HG03139 (cell line): ENCODE results near the gene PANX1.
"Not testable (repeated sequence)": the region's sequence is repeated elsewhere in the genome, so short reads cannot be mapped to it uniquely, and the experiment has no call there.

Source experiments
- ATAC-seq: cut with Tn5 transposase; IDR thresholded peaks from one replicate; pipeline ENCODE4 v1.9.1; 2021; ENCODE audit not compliant: unreplicated experiment

PANX1 gene

DNA sequence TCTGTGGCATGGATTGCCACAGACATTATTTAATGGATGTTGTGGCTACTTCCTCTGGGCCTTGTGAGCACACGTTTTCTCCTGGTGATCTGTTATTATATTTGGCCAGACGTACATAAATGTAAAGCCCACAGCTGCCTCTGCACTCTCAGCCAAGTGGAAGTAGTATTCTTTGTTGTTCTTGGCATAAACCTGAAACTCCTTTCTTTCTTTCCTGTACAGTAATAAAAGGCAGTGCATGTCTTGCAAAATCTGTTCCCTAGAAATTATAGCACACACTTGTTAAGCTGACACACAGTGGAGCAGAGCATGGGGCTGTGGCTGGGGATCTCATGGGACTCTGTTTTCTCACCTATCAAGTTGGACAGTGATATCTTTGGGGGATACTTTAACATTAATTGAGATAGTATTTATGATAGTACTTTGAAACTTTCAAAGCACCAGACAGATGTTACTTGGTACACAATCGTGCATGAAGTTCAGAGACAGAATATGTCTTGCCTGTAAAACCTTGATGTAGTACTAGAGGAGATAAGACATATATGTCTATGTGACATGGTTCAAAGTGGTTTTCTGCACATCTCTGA, 20.9 kb downstream of the PANX1 start:
- no peak for ATAC-seq

DNA sequence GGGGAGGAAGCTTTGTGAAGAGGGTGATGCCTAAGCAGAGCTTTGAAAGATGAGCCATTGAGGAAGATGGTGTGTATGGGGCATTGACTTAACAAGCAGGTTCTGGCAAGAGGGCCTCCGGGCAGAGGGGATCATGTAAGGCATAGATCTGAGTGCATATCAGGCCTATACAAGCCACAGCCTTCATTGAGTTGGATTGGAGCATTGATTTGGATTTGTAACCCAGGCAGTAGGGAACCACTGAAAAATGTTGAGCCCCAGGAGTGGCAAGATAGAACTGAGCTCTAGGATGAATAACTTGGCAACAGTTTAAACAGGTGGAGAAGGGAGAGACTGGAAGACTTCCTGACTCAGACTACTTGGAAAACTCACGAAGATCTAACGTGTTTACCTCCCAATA, 21.4 kb downstream of the PANX1 start:
- ATAC-seq: no peak

DNA sequence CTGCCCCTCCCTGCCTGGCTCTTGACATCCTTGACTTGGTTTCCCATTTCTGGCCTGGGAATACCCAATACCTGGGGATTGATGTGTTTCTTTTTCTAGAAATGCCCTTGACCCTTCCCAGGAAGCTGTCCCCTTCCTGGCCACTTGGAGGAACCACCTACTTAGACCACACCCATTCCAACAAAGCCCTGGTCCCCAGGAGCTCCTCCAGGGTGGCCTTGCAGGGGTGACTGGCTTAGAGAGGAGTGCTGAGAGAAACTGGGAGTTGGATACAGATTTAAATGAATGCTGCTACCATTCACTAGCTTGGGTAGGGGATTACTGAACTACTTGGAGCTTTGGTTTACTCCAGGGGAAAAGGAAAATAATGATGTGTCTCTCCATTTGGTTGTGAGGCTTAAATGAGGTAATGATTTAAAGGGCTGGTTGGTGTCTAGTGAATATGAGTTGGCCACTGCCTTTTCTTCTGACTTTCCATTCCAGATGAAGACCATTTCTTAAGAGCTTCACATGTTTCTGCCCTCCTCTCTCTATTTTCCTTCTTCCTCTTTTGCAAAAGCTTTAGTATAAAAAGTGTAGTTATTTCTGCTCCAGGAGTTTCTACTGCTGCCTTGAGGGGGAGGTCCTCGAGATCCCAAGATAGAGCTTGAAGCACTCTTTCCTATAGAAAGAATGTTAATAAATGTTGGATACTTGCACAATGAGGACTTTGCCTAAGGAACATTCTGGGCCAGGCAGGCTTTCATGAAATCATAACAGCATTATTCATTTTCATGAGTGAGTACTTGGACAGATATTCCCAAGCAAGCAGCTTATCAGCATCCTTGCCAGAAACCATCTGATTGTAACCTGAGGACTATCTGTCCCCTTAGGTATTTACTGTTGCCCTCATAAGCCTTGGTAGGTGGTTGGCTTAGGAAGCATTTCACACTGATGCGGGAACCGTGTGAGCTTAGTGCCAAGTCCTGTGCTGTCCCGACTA, 22.4 kb downstream of the PANX1 start:
- no peak for ATAC-seq

DNA sequence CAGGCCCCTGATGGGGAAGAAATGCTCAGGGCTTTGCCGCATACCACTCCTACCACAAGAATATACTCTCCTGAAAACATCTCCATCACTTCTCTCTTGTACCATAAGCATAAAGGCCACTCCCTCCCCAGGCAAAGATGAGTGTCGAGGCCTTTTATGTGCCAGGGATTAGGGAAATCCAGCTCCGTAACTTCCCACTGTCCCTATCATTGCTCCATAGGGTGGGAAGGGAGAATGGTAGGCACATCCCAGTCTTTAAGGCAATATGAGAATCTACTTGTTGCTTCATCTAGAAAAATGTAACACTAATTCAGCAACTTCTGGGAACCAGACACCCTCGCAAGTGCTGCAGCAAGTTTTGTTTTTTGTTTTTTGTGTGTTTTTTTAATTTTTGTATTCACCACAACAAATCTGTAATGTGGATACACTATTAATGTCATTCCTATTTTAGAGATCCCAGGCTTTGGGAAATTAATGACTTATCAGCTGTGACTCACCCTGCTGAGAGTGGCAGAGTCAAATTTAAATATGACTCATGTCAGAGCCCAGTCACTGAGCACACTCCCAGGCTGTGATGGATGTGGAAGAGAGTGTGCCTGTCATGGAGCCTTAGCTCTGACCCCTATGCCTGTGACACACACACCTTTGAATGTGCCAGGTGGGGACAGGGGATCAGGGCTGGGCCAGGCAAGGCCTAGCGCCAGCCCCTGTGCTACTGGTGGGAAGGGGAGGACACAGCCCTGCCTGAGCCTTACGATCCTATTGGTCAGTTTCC, 23.4 kb downstream of the PANX1 start:
- no peak for ATAC-seq

GRCh38 chr11:94152678-94153065, 24.0 kb downstream of the PANX1 start:
- no peak for ATAC-seq

DNA sequence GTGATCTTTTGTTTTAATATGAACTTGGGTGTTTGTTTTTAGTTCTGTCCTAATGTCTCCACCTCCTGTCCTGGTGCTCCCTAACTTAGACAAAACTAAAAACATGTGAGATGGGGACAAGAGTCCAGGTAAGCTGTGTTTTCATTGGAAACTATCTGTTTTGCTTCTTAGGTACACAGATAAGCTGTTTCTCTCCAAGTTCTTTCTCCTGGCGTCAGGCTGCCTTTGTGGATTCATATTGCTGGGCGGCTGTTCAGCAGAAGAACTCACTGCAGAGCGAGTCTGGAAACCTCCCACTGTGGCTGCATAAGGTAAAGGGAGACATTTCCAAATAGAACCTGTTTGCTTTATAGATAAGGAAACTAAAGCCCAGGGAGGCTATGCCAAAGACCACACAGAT, 24.7 kb downstream of the PANX1 start:
- no peak for ATAC-seq

- no peak for ATAC-seq
Observed at GRCh38 chr11:94154095-94154856, 25.6 kb downstream of the PANX1 start.

- not testable (repeated sequence) for ATAC-seq
Observed at GRCh38 chr11:94157339-94157738, 28.7 kb downstream of the PANX1 start.

GRCh38 chr11:94168882-94169281, 40.2 kb downstream of the PANX1 start:
- ATAC-seq: no peak

DNA sequence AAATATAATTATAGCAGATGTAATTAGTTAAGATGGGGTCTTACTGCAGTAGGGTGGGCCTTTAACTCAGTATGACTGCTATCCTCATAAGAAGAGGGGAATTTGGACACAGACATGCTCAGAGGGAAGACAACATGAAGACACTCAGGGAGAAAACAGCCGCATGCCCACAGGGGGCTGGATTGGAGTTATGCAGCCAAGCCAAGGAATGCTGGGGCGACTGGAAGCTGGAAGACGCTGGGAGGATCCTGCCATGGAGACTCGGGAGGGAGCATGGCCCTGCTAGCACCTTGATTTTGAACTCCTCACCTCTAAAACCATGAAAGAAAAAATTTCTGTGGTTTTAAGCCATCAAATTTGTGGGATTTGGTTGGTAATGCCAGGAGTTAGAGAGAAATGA, 40.9 kb downstream of the PANX1 start:
- no peak for ATAC-seq

- ATAC-seq: no peak
Observed at GRCh38 chr11:94169930-94170545, 41.4 kb downstream of the PANX1 start.

DNA sequence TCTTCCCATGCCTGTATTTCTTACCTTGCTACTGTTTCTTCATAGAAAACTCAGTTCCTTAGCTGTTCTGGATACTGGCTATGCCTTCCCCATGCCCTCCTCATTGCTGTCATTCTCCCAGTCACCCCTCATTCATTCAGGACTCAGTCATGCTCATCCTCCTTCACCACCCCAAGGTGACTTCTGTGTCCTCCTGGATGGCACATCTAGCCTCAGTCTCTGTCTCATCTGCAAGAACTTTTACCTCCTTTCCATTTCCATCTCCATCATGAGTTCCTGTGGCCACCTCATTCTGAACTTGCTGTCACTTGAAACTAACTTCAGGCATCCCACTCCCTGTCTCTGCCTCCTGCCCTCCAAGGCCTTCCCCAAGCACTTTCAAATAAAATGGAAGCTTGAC, 42.3 kb downstream of the PANX1 start:
- no peak for ATAC-seq

DNA sequence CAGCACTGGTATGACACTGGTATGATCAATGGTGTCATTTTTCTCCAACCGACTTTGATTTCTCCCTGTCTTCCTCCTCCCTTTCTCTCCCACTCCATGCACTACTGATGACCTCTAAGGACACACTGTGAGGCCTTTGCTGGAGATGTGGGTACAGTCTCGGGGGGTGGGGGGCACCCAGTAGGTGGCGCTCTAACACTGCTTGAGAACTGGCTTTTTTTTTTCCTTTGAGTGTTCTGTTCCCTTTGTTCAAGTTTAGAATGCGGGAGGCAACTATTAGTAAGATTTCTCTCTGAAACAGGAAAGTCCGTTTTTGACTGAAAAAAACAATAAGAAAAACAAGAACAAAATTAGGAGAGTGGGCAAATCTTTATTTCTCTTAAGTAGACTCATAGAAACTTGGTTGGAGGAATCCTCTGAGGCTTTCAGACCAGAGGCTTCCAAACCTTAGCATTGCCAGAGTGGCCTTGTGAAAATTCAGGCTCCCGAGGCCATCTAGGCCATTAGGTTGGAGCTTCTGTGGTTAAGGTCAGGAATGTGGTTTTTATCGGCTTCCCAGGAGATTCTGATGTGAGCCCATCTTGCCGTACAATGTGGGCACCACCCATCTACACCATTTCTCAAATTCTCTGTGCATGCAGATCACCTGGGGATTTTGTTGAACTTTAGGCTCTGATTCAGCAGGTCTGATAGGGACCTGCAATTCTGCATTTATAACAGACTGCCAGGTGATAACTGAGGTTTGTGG, 43.2 kb downstream of the PANX1 start:
- ATAC-seq: no peak

GRCh38 chr11:94175535-94175934, 46.9 kb downstream of the PANX1 start:
- no peak for ATAC-seq

DNA sequence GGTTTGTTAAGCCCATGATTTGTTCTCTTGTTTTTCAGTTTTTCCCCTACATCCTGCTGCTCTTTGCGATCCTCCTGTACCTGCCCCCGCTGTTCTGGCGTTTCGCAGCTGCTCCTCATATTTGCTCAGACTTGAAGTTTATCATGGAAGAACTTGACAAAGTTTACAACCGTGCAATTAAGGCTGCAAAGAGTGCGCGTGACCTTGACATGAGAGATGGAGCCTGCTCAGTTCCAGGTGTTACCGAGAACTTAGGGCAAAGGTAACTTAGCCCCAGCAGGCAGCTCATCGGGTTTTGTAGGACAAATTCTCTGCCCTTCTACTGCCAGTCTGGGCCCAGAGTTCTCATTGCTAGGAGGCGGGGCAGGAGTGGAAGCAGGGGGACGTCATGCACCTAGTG, 49.7 kb downstream of the PANX1 start:
- no peak for ATAC-seq

- no peak for ATAC-seq
Observed at GRCh38 chr11:94179696-94180095, 51.1 kb downstream of the PANX1 start.

- no peak for ATAC-seq
Observed at GRCh38 chr11:94181526-94181925, 52.9 kb downstream of the PANX1 start.

DNA sequence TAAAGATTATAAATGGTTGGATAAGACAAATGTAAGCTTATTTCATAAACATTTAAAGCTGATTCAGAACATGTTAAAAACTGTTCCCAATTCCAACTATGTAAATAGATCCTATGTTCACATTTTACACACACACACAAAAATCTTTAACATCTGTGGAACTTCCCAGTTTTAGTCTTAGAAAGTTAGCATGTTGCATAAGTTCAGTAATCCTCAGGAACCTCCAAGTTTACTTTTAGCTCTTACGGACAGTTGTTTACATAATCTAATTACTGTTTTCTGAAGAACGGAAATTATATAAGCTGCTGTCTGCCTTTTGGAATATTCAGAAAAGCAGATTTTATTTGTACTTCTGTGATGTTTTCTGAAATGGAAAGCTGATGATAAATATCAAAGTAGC, 53.3 kb downstream of the PANX1 start:
- no peak for ATAC-seq

GRCh38 chr11:94183251-94183885, 54.7 kb downstream of the PANX1 start:
- peak; percentile 16 for ATAC-seq
